GM23338 (cell line): ENCODE results near the gene ADD3. TPM values are rescaled to one million over a fixed set of nuclear protein-coding genes. Genes with fewer than 3 reads are reported as not detected.

ENCODE experiments used
- ATAC-seq: fragments of 200-7000 bp; cut with Tn5 transposase; 3 replicates; pipeline ENCODE4 v1.9.1; 2020
- DNase-seq: peaks from one replicate; pipeline ENCODE4 v3.0.0-alpha.2; 2015; ENCODE audit warnings: low spot score
- H2AFZ ChIP-seq: fragments of 200-600 bp; sonication (generic); 2 replicates; pipeline ENCODE4 v1.8.0; 2016; ENCODE audit warnings: antibody characterized with exemption, mild to moderate bottlenecking, moderate library complexity
- H3F3A ChIP-seq: fragments of 200-600 bp; sonication (generic); replicated peaks from 2 replicates; pipeline ENCODE4 v1.8.0; 2017; ENCODE audit warnings: antibody characterized with exemption, mixed run types, low read depth
- H3K27ac ChIP-seq: fragments of 200-600 bp; sonication (generic); 2 replicates; pipeline ENCODE4 v1.6.1; 2016; ENCODE audit warnings: low read depth
- H3K27me3 ChIP-seq: fragments of 200-600 bp; sonication (generic); 2 replicates; pipeline ENCODE4 v1.8.0; 2016; ENCODE audit warnings: mild to moderate bottlenecking, mixed run types, moderate library complexity; ENCODE audit not compliant: insufficient read depth
- H3K36me3 ChIP-seq: fragments of 200-600 bp; sonication (generic); 2 replicates; pipeline ENCODE4 v1.8.0; 2016; ENCODE audit warnings: mild to moderate bottlenecking; ENCODE audit not compliant: insufficient read depth
- H3K4me1 ChIP-seq: fragments of 200-600 bp; sonication (generic); 2 replicates; pipeline ENCODE4 v1.8.0; 2016; ENCODE audit warnings: mild to moderate bottlenecking, moderate library complexity; ENCODE audit not compliant: insufficient read depth
- H3K4me2 ChIP-seq: fragments of 200-600 bp; sonication (generic); 2 replicates; pipeline ENCODE4 v1.7.1; 2017; ENCODE audit warnings: mixed run types
- H3K4me3 ChIP-seq: fragments of 200-600 bp; sonication (generic); 2 replicates; pipeline ENCODE4 v1.6.1; 2016; ENCODE audit warnings: mixed run types
- H3K79me2 ChIP-seq: fragments of 200-600 bp; sonication (generic); replicated peaks from 2 replicates; pipeline ENCODE4 v1.8.0; 2017; ENCODE audit warnings: mild to moderate bottlenecking; ENCODE audit not compliant: insufficient read depth
- H3K9me2 ChIP-seq: fragments of 200-600 bp; sonication (generic); 2 replicates; pipeline ENCODE4 v1.8.0; 2017; ENCODE audit not compliant: insufficient read depth
- H4K20me1 ChIP-seq: fragments of 200-600 bp; sonication (generic); replicated peaks from 2 replicates; pipeline ENCODE4 v1.8.0; 2017; ENCODE audit warnings: mild to moderate bottlenecking; ENCODE audit not compliant: insufficient read depth
- H3K27ac Mint-ChIP-seq: 2 replicates; pipeline ENCODE4 v1.8.0; 2020; ENCODE audit warnings: inconsistent platforms, mild to moderate bottlenecking, moderate library complexity, mixed read lengths
- H3K27me3 Mint-ChIP-seq: 3 replicates; pipeline ENCODE4 v1.8.0; 2022; ENCODE audit warnings: low read depth, mild to moderate bottlenecking, moderate library complexity, mixed read lengths, inconsistent platforms; ENCODE audit not compliant: insufficient read depth, poor library complexity
- H3K36me3 Mint-ChIP-seq: 3 replicates; pipeline ENCODE4 v1.8.0; 2021; ENCODE audit warnings: low read depth, mild to moderate bottlenecking, inconsistent platforms, moderate library complexity, mixed read lengths
- H3K4me1 Mint-ChIP-seq: 3 replicates; pipeline ENCODE4 v1.8.0; 2020; ENCODE audit warnings: mild to moderate bottlenecking, inconsistent platforms, mixed read lengths
- H3K4me3 Mint-ChIP-seq: 3 replicates; pipeline ENCODE4 v1.8.0; 2021; ENCODE audit warnings: moderate library complexity, mild to moderate bottlenecking, inconsistent platforms, mixed read lengths
- H3K9me3 Mint-ChIP-seq: 3 replicates; pipeline ENCODE4 v1.8.0; 2020; ENCODE audit warnings: moderate library complexity, mild to moderate bottlenecking, inconsistent platforms, mixed read lengths
- CREB1 ChIP-seq: fragments of 250-450 bp; sonication (Bioruptor Pico); IDR thresholded peaks from 2 replicates; pipeline ENCODE4 v1.5.0; 2020; ENCODE audit warnings: low read depth, mild to moderate bottlenecking, moderate library complexity
- EZH2phosphoT487 ChIP-seq: fragments of 200-600 bp; sonication (generic); IDR thresholded peaks from one replicate; pipeline ENCODE4 v1.8.1; 2018; ENCODE audit warnings: antibody characterized with exemption; ENCODE audit not compliant: unreplicated experiment
- JUNB ChIP-seq: IDR thresholded peaks from one replicate; pipeline ENCODE4 v1.6.1; 2016; ENCODE audit warnings: antibody characterized with exemption; ENCODE audit not compliant: unreplicated experiment
- POLR2AphosphoS5 ChIP-seq: IDR thresholded peaks from 2 replicates; pipeline ENCODE4 v1.6.1; 2016; ENCODE audit warnings: antibody characterized with exemption, low read depth
- ZNF114 ChIP-seq: fragments of 250-450 bp; sonication (Bioruptor Pico); IDR thresholded peaks from 2 replicates; pipeline ENCODE4 v1.5.0; 2020; ENCODE audit warnings: mild to moderate bottlenecking, moderate library complexity
- ZNF331 ChIP-seq: fragments of 250-450 bp; sonication (Bioruptor Pico); IDR thresholded peaks from 2 replicates; pipeline ENCODE4 v1.5.0; 2020; ENCODE audit warnings: low read depth, mild to moderate bottlenecking, moderate library complexity
- polyA plus RNA-seq: library from polyadenylated mRNA; unstranded; fragments of >200 nt; fragmentation: Nextera tagmentation; extraction: Ambion mirVana; gene quantifications from 2 replicates; pipeline ENCODE4 v1.2.1, GENCODE V29; 2016
- total RNA-seq: library from RNA; depleted of rRNA; stranded (reverse); fragments of >200 nt; shearing (Covaris generic); gene quantifications from 2 replicates; pipeline ENCODE4 v1.2.3, GENCODE V29; 2014
- TF ChIP-seq, protein P1 (sequence below), 2 experiments: fragments of 200-600 bp in 1 of 2; sonication (generic) in 1 of 2; conservative IDR thresholded peaks; 2 replicates each; pipeline versions ENCODE4 v1.5.1 to v1.6.1; 2016 to 2017; ENCODE audit warnings: antibody characterized with exemption in 2 of 2, low read depth in 2 of 2, mild to moderate bottlenecking in 2 of 2, moderate library complexity in 1 of 2
- TF ChIP-seq, protein P2 (sequence below): IDR thresholded peaks from one replicate; pipeline ENCODE4 v1.6.1; 2018; ENCODE audit warnings: antibody characterized with exemption; ENCODE audit not compliant: unreplicated experiment
- TF ChIP-seq, protein P3 (sequence below): IDR thresholded peaks from 2 replicates; pipeline ENCODE4 v1.6.1; 2016; ENCODE audit warnings: antibody characterized with exemption

ADD3 gene
- total and polyA plus RNA-seq, 2 experiments from 2014 or later, result 68.5 to 767 TPM

DNA sequence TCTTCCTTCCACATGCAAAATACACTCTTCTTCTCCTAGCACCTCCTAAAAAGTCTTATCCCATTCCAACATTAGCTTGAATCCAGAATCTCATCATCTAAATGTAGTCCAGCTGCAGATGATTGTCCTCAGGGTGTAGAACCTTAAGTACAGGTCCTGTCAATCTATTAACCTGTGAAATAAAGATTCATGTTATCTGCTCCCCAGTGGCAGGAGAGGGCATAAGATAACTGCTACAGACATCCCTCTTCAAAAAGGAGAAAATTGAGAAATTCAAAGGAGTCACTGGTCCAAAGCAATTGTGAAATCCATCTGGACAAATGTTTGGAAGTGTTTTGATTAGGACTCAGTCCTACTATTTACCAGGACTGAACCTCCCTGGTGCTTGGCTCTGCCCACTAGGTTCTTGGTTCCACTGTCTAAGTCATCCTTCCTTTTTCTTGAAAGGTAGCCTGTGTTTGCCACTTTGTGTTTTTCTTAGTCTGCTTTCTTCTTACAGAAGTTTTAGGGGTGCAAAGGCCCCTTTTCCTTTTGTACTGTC is 96.2 kb downstream of the ADD3 start:
- Mint-ChIP-seq H3K9me3 (no peaks in the 10 kb centered on the region), H3K27me3 (peaks cover 4% of the 10 kb centered on the region), H3K4me1 (no peaks in the 10 kb centered on the region), H3K27ac (no peak overlapping the region), H3K4me3 (no peak overlapping the region), H3K36me3 (no peaks in the 10 kb centered on the region; the same call in 2 of the 3 replicates)
- H3F3A ChIP-seq, result no peaks in the 10 kb centered on the region
- H3K4me3 ChIP-seq, result no peak overlapping the region
- no peak overlapping the region for H3K4me2 ChIP-seq
- no peaks in the 10 kb centered on the region for H3K9me2 ChIP-seq
- no peaks in the 10 kb centered on the region for H3K79me2 ChIP-seq
- no peaks in the 10 kb centered on the region for H3K36me3 ChIP-seq
- TF ChIP-seq, protein P1, sequence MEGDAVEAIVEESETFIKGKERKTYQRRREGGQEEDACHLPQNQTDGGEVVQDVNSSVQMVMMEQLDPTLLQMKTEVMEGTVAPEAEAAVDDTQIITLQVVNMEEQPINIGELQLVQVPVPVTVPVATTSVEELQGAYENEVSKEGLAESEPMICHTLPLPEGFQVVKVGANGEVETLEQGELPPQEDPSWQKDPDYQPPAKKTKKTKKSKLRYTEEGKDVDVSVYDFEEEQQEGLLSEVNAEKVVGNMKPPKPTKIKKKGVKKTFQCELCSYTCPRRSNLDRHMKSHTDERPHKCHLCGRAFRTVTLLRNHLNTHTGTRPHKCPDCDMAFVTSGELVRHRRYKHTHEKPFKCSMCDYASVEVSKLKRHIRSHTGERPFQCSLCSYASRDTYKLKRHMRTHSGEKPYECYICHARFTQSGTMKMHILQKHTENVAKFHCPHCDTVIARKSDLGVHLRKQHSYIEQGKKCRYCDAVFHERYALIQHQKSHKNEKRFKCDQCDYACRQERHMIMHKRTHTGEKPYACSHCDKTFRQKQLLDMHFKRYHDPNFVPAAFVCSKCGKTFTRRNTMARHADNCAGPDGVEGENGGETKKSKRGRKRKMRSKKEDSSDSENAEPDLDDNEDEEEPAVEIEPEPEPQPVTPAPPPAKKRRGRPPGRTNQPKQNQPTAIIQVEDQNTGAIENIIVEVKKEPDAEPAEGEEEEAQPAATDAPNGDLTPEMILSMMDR (conservative IDR thresholded peaks at IDR 0.05; ENCODE audit: low read depth in 2 of 2), result no peak
- TF ChIP-seq ZNF114 (CRISPR knock-in tag), result no peak
- no peaks in the 10 kb centered on the region for H3K4me1 ChIP-seq
- DNase-seq (no peak), ATAC-seq (no peak)
- no peaks in the 10 kb centered on the region for H3K27me3 ChIP-seq
- no peak overlapping the region for H2AFZ ChIP-seq
- H4K20me1 ChIP-seq, result no peaks in the 10 kb centered on the region; the same call in 1 of the 2 replicates
- H3K27ac ChIP-seq, result no peak overlapping the region

DNA sequence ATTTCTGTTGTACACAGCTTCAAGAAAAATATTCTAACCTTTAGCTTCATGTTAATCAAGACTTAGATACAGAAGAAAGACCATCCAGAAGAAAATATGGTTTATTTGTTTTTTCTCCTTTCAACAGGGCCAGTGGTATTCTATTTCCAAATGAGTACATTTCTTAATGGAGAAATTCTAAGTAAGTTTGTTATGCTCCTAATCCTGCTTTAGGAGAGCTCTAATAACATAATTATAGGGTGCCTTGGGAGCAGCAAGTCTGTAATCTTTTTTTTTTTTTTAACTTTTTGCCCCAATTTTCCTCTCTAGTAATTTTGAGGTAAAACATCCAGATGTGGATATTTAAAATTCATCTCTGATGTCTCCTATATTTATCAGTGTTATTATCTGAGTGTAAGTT is 98.1 kb downstream of the ADD3 start:
- H3K4me3 Mint-ChIP-seq, result no peak overlapping the region
- H3K4me2 ChIP-seq, result no peak overlapping the region
- H3K27me3 Mint-ChIP-seq, result peaks cover 2% of the 10 kb centered on the region
- TF ChIP-seq EZH2phosphoT487 (no peak), CREB1 (no peak), ZNF331 (CRISPR knock-in tag) (no peak), POLR2AphosphoS5 (no peak), JUNB (no peak)
- TF ChIP-seq, protein P2, sequence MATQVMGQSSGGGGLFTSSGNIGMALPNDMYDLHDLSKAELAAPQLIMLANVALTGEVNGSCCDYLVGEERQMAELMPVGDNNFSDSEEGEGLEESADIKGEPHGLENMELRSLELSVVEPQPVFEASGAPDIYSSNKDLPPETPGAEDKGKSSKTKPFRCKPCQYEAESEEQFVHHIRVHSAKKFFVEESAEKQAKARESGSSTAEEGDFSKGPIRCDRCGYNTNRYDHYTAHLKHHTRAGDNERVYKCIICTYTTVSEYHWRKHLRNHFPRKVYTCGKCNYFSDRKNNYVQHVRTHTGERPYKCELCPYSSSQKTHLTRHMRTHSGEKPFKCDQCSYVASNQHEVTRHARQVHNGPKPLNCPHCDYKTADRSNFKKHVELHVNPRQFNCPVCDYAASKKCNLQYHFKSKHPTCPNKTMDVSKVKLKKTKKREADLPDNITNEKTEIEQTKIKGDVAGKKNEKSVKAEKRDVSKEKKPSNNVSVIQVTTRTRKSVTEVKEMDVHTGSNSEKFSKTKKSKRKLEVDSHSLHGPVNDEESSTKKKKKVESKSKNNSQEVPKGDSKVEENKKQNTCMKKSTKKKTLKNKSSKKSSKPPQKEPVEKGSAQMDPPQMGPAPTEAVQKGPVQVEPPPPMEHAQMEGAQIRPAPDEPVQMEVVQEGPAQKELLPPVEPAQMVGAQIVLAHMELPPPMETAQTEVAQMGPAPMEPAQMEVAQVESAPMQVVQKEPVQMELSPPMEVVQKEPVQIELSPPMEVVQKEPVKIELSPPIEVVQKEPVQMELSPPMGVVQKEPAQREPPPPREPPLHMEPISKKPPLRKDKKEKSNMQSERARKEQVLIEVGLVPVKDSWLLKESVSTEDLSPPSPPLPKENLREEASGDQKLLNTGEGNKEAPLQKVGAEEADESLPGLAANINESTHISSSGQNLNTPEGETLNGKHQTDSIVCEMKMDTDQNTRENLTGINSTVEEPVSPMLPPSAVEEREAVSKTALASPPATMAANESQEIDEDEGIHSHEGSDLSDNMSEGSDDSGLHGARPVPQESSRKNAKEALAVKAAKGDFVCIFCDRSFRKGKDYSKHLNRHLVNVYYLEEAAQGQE, result no peak
- TF ChIP-seq, protein P3, sequence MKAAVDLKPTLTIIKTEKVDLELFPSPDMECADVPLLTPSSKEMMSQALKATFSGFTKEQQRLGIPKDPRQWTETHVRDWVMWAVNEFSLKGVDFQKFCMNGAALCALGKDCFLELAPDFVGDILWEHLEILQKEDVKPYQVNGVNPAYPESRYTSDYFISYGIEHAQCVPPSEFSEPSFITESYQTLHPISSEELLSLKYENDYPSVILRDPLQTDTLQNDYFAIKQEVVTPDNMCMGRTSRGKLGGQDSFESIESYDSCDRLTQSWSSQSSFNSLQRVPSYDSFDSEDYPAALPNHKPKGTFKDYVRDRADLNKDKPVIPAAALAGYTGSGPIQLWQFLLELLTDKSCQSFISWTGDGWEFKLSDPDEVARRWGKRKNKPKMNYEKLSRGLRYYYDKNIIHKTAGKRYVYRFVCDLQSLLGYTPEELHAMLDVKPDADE, result no peak

More for the DNA sequence above, 98.1 kb downstream of the ADD3 start:
- H3K4me1 ChIP-seq, result no peaks in the 10 kb centered on the region
- Mint-ChIP-seq H3K4me1 (no peaks in the 10 kb centered on the region), H3K9me3 (no peaks in the 10 kb centered on the region), H3K27ac (no peak overlapping the region), H3K36me3 (no peaks in the 10 kb centered on the region; the same call in 2 of the 3 replicates)
- no peaks in the 10 kb centered on the region; the same call in 1 of the 2 replicates for H4K20me1 ChIP-seq
- no peaks in the 10 kb centered on the region for H3K36me3 ChIP-seq
- H3K79me2 ChIP-seq, result no peaks in the 10 kb centered on the region
- H3K4me3 ChIP-seq, result no peak overlapping the region
- no peak overlapping the region for H3K27ac ChIP-seq
- no peak overlapping the region for H2AFZ ChIP-seq
- H3K9me2 ChIP-seq, result no peaks in the 10 kb centered on the region
- H3K27me3 ChIP-seq, result no peaks in the 10 kb centered on the region
- H3F3A ChIP-seq, result no peaks in the 10 kb centered on the region
- DNase-seq (no peak), ATAC-seq (no peak)
